Caco-2 (cell line): Measurements from ENCODE around the gene DNAJB11. TPM values are rescaled to one million over a fixed set of nuclear protein-coding genes. Genes with fewer than 3 reads are reported as not detected.

ENCODE experiments used
- BruUV-seq: library from RNA; stranded (reverse); fragments of 400-500 nt; replicated peaks from 2 replicates; lab custom pipeline; 2021; lab: Mats Ljungman, UMichigan
- CTCF ChIA-PET: fragments of 300-600 bp; sonication (Branson Sonifier 250); formaldehyde crosslinking; loops from one replicate; lab custom pipeline; 2022; ENCODE audit warnings: antibody characterized with exemption; lab: Charles Lee
- POLR2A ChIA-PET: fragments of 300-600 bp; sonication (Branson Sonifier 250); formaldehyde crosslinking; loops from one replicate; lab custom pipeline; 2022; ENCODE audit warnings: antibody characterized with exemption; lab: Charles Lee
- DNase-seq, 2 experiments: peaks; one replicate each; pipeline versions ENCODE4 v3.0.0 to v3.0.0-alpha.2; 2020 to 2022
- H3K27me3 ChIP-seq: replicated peaks from 2 replicates; pipeline ENCODE4 v1.6.0; 2011; ENCODE audit warnings: low read length; ENCODE audit not compliant: control insufficient read depth, insufficient read depth
- H3K36me3 ChIP-seq: 2 replicates; pipeline ENCODE4 v1.5.1; 2011; ENCODE audit warnings: low read length; ENCODE audit not compliant: control insufficient read depth, insufficient read depth
- H3K4me1 ChIP-seq: fragments of 250-450 bp; sonication (Bioruptor Pico); 2 replicates; pipeline ENCODE4 v1.5.1; 2020; ENCODE audit warnings: mild to moderate bottlenecking
- H3K4me3 ChIP-seq: 2 replicates; pipeline ENCODE4 v1.5.1; 2011; ENCODE audit warnings: low read depth, mild to moderate bottlenecking, control low read depth, low read length
- H3K9me3 ChIP-seq: fragments of 250-450 bp; sonication (Bioruptor Pico); 2 replicates; pipeline ENCODE4 v1.5.1; 2020; ENCODE audit warnings: mild to moderate bottlenecking, moderate library complexity
- H3K27ac Mint-ChIP-seq: one replicate; pipeline ENCODE4 v1.8.0; 2022; ENCODE audit warnings: mixed read lengths; ENCODE audit not compliant: unreplicated experiment
- H3K27me3 Mint-ChIP-seq: one replicate; pipeline ENCODE4 v1.8.0; 2022; ENCODE audit warnings: mixed read lengths; ENCODE audit not compliant: insufficient read depth, unreplicated experiment
- H3K36me3 Mint-ChIP-seq: one replicate; pipeline ENCODE4 v1.8.0; 2022; ENCODE audit warnings: mild to moderate bottlenecking, mixed read lengths; ENCODE audit not compliant: insufficient read depth, unreplicated experiment
- H3K4me1 Mint-ChIP-seq: one replicate; pipeline ENCODE4 v1.8.0; 2022; ENCODE audit warnings: low read depth, mixed read lengths; ENCODE audit not compliant: unreplicated experiment
- H3K4me3 Mint-ChIP-seq: one replicate; pipeline ENCODE4 v1.8.0; 2022; ENCODE audit warnings: mild to moderate bottlenecking, moderate library complexity, mixed read lengths; ENCODE audit not compliant: unreplicated experiment
- H3K9me3 Mint-ChIP-seq: one replicate; pipeline ENCODE4 v1.8.0; 2022; ENCODE audit warnings: mixed read lengths; ENCODE audit not compliant: unreplicated experiment
- intact Hi-C: fragments of 100-400 bp; cut with micrococcal nuclease; formaldehyde crosslinking; loops from one replicate; pipeline ENCODE4 v1.10.0; 2022; ENCODE audit not compliant: unreplicated experiment
- total RNA-seq: library from RNA; stranded (reverse); gene quantifications from 2 replicates; pipeline ENCODE4 v1.2.3, GENCODE V29; 2022
- TF ChIP-seq, protein P1 (sequence below), 2 experiments: fragments of 200-600 bp in 1 of 2; IDR thresholded peaks; 1 replicate in 1 of 2; 2 replicates in 1 of 2; pipeline versions ENCODE4 v1.5.1 to v1.8.0; 2011 to 2022; ENCODE audit warnings: antibody characterized with exemption in 1 of 2, control low read depth in 1 of 2, inconsistent platforms in 1 of 2, low read depth in 1 of 2, low read length in 1 of 2, mild to moderate bottlenecking in 1 of 2, moderate library complexity in 1 of 2; ENCODE audit not compliant: insufficient read depth in 1 of 2, severe bottlenecking in 1 of 2, unreplicated experiment in 1 of 2

DNAJB11 gene
- total RNA-seq, 1 experiment from 2014 or later = 95.7 TPM

GRCh38 chr3:186620213-186621092 is 49.9 kb downstream of the DNAJB11 start:
- DNase-seq = no peak
- no peaks in the 10 kb centered on the region for H3K36me3 Mint-ChIP-seq
- Histone ChIP-seq H3K9me3 (no peaks in the 10 kb centered on the region), H3K4me1 (no peaks in the 10 kb centered on the region), H3K27me3 (no peaks in the 10 kb centered on the region), H3K36me3 (0 out of 2 replicates have a peak, but pooled peaks cover 4% of the 10 kb centered on the region), H3K4me3 (no peak overlapping the region)
- no peaks in the 10 kb centered on the region for H3K4me1 Mint-ChIP-seq
- TSS peak; percentile 64 for BruUV-seq
- H3K27me3 Mint-ChIP-seq = no peaks in the 10 kb centered on the region
- no peaks in the 10 kb centered on the region for H3K9me3 Mint-ChIP-seq
- TF ChIP-seq, protein P1, sequence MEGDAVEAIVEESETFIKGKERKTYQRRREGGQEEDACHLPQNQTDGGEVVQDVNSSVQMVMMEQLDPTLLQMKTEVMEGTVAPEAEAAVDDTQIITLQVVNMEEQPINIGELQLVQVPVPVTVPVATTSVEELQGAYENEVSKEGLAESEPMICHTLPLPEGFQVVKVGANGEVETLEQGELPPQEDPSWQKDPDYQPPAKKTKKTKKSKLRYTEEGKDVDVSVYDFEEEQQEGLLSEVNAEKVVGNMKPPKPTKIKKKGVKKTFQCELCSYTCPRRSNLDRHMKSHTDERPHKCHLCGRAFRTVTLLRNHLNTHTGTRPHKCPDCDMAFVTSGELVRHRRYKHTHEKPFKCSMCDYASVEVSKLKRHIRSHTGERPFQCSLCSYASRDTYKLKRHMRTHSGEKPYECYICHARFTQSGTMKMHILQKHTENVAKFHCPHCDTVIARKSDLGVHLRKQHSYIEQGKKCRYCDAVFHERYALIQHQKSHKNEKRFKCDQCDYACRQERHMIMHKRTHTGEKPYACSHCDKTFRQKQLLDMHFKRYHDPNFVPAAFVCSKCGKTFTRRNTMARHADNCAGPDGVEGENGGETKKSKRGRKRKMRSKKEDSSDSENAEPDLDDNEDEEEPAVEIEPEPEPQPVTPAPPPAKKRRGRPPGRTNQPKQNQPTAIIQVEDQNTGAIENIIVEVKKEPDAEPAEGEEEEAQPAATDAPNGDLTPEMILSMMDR (IDR thresholded peaks at IDR 0.05; ENCODE audit: insufficient read depth in 1 of 2, low read depth in 1 of 2, low read length in 1 of 2, severe bottlenecking in 1 of 2, unreplicated experiment in 1 of 2) = no peak
- POLR2A ChIA-PET = no interaction called here
- H3K4me3 Mint-ChIP-seq = no peak overlapping the region
- H3K27ac Mint-ChIP-seq = no peak overlapping the region
- intact Hi-C loops = no loop called here
- CTCF ChIA-PET = interaction anchor here (1.0 kb wide), 1 partner anchor 13 kb away, joined by 3 read pairs; no protein-coding TSS in a partner anchor

DNA sequence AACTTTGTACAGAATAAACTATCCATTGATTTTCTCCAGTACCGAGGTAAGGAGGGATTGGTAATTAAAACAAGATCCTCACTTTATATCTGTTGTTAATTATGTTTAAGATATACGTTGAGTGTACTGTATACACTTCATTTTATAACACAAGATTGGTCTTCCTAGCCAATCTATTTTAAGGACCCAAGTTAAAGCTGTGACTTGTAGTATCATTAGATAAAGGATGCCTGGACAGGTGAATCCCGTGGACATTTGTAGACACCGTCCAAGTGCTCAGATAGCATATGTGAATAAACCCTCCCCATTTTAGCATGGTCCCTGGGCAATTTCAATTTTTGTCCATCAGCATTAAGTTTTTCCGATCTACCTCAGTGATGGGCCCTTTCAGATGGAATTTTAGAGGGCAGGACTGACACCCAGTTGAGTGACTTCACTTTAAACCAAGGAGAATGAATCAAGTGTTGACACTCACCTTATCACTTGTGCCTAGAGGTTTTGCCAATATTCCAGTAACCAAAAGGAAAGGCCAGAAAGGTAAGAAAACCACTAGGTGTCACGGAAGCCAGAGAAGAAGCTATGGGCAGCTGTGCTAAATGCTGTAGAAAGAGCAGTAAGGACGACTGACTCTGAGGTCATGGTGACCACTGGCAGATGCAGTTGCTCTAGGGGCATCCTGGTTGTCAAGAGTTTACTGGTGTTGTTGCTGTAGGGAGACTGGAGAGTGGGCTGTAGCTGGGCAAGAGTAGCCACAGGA is 51.6 kb downstream of the DNAJB11 start:
- Mint-ChIP-seq H3K27ac (no peak overlapping the region), H3K27me3 (no peaks in the 10 kb centered on the region), H3K4me3 (no peak overlapping the region), H3K9me3 (no peaks in the 10 kb centered on the region), H3K36me3 (no peaks in the 10 kb centered on the region), H3K4me1 (no peaks in the 10 kb centered on the region)
- Histone ChIP-seq H3K4me1 (no peaks in the 10 kb centered on the region), H3K36me3 (0 out of 2 replicates have a peak, but pooled peaks cover 2% of the 10 kb centered on the region), H3K4me3 (no peak overlapping the region), H3K27me3 (no peaks in the 10 kb centered on the region), H3K9me3 (no peaks in the 10 kb centered on the region)
- intact Hi-C loops = no loop called here
- CTCF ChIA-PET = interaction anchor here (0.9 kb wide), 1 partner anchor 92 kb away, joined by 5 read pairs; no protein-coding TSS in a partner anchor
- TF ChIP-seq, protein P1 (IDR thresholded peaks at IDR 0.05; ENCODE audit: insufficient read depth in 1 of 2, low read depth in 1 of 2, low read length in 1 of 2, severe bottlenecking in 1 of 2, unreplicated experiment in 1 of 2) = no peak
- POLR2A ChIA-PET = no interaction called here
- BruUV-seq = no TSS peak
- no peak for DNase-seq

- Mint-ChIP-seq H3K27ac (no peak overlapping the region), H3K9me3 (no peaks in the 10 kb centered on the region), H3K36me3 (no peaks in the 10 kb centered on the region), H3K4me1 (no peaks in the 10 kb centered on the region), H3K27me3 (no peaks in the 10 kb centered on the region), H3K4me3 (no peak overlapping the region)
- ChIA-PET POLR2A (no interaction called here), CTCF (no interaction called here)
- 0 out of 2 replicates have a peak, but pooled peaks cover 2% of the 10 kb centered on the region for H3K36me3 ChIP-seq
- no TSS peak for BruUV-seq
- no peak overlapping the region for H3K4me3 ChIP-seq
- TF ChIP-seq, protein P1 (IDR thresholded peaks at IDR 0.05; ENCODE audit: insufficient read depth in 1 of 2, low read depth in 1 of 2, low read length in 1 of 2, severe bottlenecking in 1 of 2, unreplicated experiment in 1 of 2) = no peak
- no peak for DNase-seq
- intact Hi-C loops = no loop called here
- H3K27me3 ChIP-seq = no peaks in the 10 kb centered on the region
- H3K4me1 ChIP-seq = no peaks in the 10 kb centered on the region
- no peaks in the 10 kb centered on the region for H3K9me3 ChIP-seq
These were observed 52.3 kb downstream of the DNAJB11 start for GRCh38 chr3:186622651-186623310.
